Measurements from ENCODE around the gene TMEM19.

DNA sequence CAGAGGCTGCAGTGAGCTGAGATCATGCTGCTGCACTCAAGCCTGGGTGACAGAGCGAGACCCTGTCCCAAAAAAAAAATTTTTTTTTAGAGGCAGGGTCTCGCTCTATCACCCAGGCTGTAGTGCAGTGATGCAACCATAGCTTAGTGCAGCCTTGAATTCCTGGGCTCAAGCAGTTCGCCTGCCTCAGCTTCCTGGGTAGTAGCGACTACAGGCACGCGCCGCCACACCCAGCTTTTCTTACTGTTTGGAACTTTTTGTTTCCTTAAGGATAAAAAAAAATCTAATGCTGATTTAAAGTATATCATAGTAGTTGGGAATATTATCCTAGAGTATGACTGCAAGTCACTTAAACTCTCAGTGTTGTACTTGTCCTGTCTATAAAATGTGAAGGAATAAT lies 7.2 kb downstream of the TMEM19 start:
- TF ChIP-seq, protein P1, sequence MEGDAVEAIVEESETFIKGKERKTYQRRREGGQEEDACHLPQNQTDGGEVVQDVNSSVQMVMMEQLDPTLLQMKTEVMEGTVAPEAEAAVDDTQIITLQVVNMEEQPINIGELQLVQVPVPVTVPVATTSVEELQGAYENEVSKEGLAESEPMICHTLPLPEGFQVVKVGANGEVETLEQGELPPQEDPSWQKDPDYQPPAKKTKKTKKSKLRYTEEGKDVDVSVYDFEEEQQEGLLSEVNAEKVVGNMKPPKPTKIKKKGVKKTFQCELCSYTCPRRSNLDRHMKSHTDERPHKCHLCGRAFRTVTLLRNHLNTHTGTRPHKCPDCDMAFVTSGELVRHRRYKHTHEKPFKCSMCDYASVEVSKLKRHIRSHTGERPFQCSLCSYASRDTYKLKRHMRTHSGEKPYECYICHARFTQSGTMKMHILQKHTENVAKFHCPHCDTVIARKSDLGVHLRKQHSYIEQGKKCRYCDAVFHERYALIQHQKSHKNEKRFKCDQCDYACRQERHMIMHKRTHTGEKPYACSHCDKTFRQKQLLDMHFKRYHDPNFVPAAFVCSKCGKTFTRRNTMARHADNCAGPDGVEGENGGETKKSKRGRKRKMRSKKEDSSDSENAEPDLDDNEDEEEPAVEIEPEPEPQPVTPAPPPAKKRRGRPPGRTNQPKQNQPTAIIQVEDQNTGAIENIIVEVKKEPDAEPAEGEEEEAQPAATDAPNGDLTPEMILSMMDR (IDR thresholded peaks at IDR 0.05; ENCODE audit: insufficient read depth, low read length, poor library complexity, severe bottlenecking), result no peak
- no peak for TF ChIP-seq EZH2phosphoT487 (conservative IDR thresholded peaks at IDR 0.05; ENCODE audit: low read length)

Measured in SU-DHL-6 (cell line).